ENCODE results near the gene PRPF18.

Gene PRPF18

DNA sequence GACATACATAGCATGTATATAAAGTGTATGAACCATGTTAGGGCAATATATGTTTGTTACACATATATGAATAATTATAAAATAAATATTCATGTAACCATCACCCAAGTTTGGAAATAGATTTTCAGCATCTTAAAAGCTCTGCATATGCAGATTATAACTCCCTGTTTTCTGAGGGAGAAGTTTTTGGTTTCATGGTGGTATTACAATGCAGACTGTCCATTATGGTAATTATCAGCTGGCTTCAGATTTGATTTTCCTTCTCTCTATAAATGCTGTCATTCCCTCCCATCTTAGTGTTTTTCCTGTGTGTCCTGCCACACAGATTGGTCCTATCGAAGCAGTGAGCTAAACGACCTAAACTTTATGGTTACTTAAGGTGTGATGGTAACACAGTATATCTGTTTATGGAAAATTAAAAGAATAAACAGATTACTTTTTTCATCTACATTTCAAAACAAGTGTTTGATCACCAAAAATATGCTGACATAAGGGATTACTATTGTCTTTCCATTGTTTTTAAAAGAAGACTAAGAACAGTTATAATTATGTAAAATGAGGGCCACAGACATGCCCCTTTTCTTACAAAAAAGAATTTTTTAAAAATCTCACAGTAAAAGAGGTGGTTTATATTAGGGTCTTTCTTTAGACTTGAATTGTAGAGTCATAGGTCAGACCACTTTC is 17.7 kb downstream of the PRPF18 start:
- FAIRE-seq, result no peak
- DNase-seq (ENCODE audit: low spot score), result no peak

DNA sequence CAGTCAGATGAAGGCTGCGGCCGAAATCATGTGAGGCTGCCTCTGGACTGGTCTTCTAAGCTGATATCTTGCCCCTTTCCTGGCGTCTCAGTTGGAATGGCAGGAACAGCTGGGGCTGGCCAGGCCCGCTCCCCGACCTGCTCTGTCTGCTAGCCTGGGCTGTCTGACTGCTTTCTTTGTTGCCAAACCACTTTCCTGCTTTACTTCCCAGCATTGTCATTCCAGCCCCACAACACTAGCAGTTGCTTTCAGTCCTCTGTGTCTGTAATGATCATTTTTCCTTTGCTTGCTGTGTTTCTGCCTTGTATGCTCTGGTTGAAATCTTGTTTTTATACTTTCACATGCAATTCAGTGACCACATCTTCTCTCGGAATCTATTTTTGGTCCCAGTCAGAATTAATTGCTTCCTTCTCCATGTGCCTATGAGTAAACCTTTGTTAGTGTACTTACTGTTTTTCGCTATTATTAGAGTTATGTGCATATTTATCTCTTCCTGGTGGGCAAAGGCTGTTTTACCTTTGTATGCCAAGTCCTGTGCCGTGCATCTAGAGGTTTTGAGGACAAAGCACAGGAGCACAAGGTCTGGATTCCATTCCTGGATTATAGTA is 21.6 kb downstream of the PRPF18 start:
- no peak for DNase-seq (ENCODE audit: low spot score)
- FAIRE-seq, result no peak

DNA sequence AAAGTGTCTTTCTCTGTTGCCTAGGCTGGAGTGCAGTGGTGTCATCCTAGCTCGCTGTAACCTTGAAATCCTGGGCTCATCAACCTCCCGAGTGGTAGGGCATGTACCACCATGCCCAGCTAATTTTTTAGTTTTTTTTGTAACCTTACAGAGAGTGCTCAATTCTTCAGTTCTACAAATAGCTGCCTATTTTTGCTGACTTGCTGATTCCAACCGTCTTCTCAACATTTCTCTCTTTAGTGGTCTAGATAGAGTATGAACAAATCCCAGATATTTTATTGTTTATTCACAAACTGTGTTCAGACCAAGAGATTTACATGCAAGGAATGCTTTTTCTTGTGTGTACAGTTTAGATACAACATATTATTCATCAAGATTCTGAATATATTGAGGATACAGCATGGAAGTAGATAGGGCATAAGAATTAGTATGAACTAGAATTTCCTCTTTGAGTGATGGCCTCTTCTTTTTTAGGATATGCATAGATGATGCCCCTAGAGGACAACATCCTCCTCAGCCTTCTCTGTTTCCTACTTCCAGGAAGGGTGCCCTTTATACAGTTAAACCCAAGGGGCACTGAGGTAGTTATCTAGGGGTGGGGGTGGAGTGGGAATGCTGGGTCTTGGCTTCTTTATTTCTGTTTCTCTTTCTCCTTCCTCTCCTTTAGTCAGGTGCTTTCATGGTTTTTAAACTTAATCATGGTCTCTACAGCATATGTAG is 26.0 kb downstream of the PRPF18 start:
- FAIRE-seq (no peak), DNase-seq (ENCODE audit: low spot score) (no peak)

DNA sequence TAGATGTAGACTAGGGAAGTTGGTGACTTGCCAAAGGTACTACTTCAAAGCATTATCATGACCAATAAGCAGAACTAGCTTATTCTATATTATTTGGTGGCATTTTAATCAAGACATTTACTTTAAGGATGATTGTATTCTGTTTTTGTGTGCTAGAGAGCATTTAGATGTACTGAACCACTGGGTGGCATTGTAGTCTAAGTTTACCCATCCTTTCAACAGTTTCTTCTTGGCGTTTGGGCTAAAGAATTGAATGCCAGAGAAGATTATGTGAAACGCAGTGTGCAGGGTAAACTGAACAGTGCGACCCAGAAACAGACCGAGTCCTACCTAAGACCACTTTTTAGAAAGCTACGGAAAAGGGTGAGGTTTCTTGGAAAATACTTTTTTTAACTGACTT is 26.8 kb downstream of the PRPF18 start:
- DNase-seq (ENCODE audit: low spot score) (no peak), FAIRE-seq (peak; percentile 41)

DNA sequence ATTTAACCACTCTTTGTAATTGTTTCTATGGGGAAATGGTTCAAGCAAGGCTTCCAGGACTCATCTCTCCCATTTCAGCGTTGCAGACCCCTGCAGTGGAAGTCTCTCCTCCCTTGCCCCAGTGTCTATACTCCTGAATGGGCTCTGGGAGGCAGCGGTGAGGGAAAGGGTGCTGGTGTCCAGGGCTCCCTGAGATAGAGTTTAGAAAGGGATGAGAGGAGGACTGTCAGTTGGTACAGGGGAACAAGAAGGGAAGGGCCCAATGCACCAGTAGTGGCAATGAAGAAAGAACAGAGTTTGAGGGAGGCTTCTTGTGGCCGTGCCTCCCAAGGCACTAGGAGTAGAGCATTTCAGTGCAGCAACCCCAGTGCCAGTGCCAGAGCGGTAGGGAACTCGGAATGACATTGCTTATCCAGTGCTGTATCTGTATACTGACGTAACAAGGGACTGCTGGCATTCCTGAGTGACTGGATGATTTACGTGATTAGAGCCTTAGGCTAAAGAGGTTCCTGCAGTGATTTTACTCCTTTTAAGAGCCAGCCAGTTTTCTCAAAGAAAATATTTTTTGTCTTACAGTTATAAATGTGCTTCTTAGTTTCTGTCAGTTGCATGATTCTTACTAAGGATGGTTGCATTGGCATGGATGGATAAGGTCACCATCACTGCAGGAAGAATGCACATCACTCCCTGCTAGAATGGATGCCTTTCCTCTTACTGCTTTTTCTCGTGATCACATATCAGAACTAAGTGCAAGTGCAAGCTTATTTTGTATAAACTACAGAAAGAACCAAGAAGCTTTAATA is 28.0 kb downstream of the PRPF18 start:
- no peak for FAIRE-seq
- DNase-seq (ENCODE audit: low spot score), result no peak

DNA sequence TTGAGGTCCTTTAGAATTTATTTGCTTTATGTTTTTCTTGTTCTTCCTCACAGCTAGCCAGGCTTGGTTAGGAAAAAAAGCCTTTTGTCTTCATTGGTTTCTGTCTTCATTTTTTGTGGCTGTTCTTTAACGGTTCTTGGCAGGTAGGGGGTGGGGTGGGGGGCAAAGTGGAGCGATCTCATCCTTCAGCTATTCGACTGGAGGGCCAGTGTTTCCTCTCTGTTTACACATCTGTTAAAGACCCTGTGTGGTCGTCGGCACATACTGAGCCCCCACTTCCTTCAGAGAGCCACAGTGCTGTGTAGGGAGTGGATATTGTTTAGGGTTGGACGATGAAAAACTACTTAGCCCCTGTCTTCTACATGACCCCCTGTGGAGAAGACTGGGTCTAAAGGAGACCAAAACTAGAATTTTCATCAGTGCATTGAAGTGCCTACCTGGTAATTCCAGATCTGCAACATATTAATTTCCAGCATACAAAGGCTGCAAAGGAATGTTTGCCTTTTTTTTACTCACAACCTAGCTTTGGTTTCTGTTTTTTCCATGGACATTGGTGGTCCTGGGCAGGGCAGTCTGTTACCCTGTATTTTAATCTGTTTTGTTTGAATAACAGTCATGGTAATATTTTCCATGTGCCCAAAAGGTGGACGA is 29.0 kb downstream of the PRPF18 start:
- peak; percentile 25 for DNase-seq (ENCODE audit: low spot score)
- no peak for FAIRE-seq

DNA sequence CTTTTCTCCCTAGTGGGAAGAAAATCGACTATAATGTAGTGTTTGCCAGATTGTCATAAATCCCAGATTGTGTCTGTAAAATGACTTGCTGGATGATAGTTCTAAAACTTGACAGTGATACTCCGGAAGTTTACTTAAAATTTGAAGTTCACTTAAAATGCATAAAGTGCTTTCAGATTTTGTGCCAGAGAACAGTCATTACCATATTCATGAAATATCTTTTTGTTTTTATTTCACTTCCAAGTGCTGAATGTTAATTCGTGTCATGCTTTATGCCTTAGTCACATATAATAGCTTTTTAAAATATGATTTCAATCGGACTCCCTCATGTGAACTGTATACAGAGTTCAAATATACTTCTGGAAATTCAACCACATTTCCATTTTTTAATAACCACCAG is 30.4 kb downstream of the PRPF18 start:
- DNase-seq (ENCODE audit: low spot score), result no peak
- no peak for FAIRE-seq

DNA sequence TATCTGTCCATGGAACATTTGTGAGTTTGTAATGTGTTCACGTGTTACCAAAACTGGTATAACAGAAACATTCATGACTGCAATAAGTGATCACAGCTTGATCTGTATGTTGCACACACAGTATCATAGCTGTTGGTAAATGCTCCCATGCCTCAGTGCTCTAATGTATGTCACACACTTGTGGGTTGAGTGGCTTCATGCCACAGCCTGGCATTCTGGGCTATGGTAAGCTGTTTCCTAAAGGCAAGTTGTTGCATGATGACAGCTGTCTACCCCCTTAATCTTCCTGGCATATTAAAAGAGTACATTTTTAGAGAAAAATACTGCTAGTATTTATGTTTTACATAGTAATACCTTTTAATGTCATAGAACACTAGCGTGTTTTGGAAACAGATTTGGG is 35.2 kb downstream of the PRPF18 start:
- DNase-seq (ENCODE audit: low spot score) (no peak), FAIRE-seq (no peak)

DNA sequence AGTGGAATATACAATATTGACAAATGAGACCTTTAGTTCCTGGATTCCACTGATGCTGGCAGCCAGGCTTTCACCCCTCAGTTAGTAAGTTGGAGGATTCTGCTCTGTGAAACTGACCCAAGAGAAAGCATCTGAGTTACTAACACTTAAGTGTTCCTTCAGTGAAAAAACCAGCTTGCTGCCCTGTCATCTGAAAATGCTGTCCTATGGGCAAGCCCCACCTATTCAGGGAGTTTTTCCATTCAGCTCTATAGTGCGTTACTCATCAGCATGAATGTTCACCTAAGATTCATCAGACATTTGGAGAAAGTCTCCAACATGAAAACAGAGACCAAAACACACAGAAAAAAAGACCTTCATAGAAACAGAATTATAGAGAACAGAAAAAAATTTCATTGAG is 37.9 kb downstream of the PRPF18 start:
- no peak for DNase-seq (ENCODE audit: low spot score)
- no peak for FAIRE-seq

DNA sequence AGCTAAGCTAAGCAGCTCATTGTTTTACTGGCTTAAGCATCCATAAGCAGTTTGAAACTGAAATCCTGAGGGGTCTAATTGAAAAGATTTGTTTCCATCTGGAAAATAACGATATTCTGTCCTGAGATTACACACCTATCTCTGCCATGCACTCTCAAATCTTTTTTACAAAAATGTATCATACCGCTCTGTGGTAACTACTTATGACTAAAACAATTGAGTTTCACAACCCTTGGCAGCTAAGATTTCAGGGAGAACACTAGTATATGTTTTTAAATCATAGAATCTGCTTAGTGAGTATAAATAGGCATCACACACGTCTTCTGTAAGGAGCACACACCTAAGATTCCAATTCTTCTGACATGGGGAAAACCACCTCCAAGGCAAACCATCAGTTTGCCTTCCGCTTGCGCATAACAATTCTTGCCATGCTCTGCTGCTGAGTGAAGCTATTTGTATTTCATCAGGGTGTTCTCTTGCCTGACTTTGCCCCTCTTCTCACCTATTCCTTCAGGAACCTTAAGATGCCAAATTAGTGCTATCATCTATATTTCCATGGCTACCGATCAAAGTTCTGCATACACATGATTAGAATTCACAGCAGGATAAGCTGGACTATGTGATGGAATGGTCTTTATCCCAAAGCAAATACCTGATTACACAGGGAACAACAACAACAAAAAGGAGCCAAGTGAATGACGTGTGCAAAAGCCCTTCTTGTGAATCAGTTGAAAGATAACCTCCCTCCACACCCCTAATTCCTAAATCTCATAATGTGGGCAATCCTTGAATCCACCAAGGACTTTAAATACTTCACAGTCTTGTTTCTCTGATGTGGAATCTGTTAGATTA is 40.9 kb downstream of the PRPF18 start:
- no peak for FAIRE-seq
- DNase-seq (ENCODE audit: low spot score), result no peak

DNA sequence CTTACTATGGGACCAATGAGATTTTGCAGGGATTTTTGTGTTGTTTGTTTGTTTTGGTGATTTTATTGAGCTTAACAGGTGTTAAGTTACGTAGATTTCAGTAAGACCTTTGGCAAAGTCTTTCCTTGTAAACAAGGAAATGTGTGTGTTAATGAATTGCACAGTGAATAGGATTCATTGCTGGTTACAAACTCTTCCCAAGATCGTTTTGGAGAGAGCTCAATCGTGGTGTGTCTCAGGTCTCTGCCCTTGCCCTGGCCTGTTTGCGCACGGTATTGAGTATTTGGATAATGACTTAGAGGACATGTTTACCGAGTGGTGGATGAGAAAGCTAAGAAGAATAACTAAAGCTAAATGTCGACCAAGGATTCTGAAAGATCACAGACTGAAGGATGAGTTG is 41.9 kb downstream of the PRPF18 start:
- no peak for DNase-seq (ENCODE audit: low spot score)
- no peak for FAIRE-seq

DNA sequence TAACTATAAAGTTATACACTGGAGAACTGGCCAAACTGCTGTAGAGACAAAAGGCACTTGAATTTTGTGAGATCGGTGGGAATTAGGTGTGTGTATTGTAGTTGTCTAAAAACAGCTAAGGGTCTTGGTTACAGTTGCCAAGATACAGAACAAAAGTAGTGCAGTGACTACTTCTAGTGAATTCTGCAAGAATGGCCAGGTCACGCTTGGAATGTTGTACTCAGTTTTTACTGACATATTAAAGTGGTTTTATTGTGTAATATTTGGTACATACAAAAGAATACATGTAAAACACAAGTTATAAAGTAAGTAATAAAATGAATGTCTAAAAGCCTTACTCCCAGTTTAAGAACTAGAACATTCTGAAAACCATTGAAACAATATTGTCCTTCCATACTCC is 42.4 kb downstream of the PRPF18 start:
- no peak for DNase-seq (ENCODE audit: low spot score)
- FAIRE-seq, result no peak

DNA sequence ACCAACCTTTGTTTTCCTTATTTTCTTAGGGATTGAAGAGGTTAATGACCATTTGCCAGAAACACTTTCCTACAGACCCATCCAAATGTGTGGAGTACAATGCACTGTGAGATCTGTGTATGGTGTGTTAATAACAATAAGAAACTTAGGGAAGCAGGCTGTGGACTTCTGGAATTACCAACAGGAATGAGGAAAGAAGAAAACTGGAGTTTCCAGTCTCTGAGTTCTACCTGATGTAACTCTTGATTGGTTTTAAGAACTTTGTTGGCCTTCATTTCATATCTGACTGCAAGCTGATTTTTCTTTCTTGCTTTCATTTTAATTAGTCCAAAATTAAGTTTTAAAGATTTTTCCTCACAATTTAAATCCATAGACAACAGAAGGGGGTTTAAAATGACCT is 43.5 kb downstream of the PRPF18 start:
- DNase-seq (ENCODE audit: low spot score) (no peak), FAIRE-seq (no peak)

DNA sequence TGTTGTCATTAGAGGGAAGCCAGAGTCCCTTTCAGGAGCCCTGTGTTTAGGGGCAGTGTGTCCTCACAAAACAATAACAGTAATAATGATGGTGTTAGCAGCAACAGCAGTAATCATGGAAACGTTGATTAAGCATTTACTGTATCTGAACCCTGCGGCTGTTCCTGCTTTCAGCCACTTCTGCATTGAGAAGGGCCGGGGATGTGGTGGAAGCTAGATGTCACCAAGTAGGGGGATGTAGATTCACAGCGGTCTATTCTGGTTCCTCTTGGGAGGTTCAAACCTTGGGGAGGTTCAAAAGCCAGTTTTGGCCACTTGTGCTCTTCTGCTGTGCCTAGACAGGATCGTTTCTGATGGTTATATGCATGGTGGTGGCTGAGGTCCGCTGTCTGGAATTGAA is 44.8 kb downstream of the PRPF18 start:
- FAIRE-seq, result no peak
- no peak for DNase-seq (ENCODE audit: low spot score)

DNA sequence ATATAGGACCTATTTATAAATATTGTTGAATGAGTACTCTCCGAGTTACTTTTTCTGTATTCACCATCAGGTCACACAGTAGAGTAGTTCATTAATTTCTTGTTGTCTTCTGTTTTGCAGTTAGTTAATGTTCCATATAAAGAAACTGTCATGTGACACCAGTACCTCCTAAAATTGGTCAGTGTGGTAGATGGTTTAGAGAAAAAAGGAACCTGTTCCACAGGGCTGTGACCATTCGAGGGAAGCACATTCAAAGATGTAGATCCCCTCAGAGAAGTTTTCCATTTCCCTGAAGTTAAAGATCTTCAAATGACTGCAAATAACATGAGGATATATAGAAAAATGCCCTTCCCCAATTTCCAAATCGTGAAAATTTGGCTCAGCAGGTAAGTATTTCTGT is 45.7 kb downstream of the PRPF18 start:
- DNase-seq (ENCODE audit: low spot score), result no peak
- FAIRE-seq, result no peak

DNA sequence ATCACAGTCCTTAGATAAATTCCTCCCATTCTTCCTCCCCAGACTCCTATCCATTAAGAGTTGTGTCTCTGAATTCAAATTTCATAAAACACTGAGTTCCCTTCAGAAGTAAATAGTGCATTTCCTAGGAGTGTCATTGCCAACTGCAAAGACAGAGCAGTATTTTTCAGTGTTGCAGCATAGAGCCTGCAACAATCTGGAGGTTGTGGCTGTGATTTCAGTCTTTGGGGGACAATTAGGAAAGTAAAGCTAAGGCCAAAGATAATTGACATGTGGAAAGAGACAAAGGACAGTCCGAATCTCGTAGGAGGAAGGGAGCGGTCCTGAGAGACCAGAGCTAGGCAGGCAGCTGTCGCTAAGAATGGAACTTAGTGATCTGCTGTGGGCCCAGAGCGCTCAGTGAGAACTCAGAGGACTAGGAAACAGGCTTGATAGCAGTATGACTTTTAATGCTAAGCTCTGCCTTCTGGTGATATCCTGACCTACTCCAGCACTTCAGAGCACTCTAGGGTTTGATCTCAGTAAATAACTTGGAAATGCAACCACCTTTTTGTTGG is 46.2 kb downstream of the PRPF18 start:
- DNase-seq (ENCODE audit: low spot score) (no peak), FAIRE-seq (no peak)

DNA sequence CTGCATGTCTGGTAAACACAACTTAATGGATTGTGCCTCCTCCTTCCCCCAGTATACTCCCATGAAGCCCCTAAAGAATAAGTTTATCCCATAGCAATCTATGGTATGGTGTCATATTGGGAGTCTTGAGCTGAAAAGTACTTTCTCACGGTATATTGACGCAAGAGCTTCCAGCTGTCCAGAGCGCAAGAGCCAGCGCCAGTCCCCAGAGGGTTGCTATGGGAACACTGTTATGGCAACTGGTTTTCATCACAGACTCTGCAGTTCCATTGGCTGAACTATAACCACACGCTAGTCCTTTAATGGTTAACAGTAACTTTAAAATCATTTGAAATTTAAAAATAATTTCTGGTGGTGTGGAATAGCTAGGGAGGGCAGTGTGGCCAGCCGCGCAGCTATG is 46.9 kb downstream of the PRPF18 start:
- DNase-seq (ENCODE audit: low spot score), result no peak
- FAIRE-seq, result no peak

DNA sequence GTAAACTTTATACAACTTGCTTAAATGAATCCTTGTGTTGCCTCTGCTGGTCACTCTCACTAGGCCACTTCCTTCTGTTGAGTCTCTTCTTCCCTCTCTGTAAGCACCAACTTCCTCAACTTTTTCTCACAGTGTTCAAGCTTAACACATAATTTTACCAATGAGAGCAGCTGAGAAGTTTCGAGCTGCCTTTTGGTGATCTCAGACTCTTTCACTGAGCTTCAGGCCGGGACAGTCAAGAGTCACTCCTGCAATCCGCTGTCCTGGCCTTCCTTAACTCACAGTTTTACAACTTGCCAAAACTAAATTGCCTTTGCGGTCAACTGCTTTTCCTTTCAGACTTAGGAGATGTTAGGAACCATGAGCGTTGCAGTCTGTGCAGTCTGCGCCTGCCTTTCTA is 47.4 kb downstream of the PRPF18 start:
- DNase-seq (ENCODE audit: low spot score), result no peak
- FAIRE-seq, result no peak

DNA sequence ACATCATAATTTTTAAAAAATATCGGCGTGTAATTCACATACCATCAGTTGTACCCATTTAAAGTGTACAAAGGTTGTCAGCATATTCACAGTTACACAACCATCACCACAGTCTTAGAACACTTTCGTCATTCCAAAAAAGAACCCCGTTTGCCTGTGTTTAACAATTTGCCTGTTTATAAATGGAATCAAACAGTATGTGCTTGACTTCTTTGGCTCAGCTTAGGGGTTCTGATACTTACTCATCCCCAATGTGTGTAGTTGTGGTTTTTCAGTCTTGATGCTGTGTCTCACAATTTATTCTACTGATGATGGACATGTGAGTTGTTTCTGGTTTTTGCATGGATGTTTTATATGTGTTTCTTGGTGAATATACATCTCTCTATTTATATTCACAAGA is 50.0 kb downstream of the PRPF18 start:
- FAIRE-seq (no peak), DNase-seq (ENCODE audit: low spot score) (no peak)

DNA sequence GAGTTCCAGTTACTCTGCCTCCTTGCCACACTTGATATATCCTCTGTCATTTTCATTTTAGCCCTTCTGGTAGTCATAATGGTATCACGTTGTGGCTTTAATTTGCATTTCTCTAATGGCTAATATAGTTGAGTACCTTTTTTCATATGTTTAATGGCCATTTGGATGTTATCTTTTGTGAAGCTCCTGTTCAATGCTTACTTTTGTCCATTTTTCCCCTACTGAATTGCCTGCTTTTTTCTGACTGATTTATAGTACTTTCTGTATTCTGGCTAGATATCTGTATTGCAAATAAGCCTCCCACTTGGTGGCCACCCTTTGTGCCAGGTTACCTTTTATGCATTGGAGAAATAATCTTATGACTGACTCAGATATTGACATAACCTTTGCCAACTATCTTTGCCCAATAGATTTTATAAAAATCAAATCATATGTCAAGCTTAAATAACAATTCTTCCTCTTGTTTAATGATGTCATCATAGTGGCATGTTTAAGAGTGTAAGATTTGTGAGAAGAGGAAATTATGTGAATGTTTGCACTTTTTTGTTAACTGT is 50.6 kb downstream of the PRPF18 start:
- no peak for FAIRE-seq
- DNase-seq (ENCODE audit: low spot score), result no peak

Data from RCC 7860 (cell line).